GM12874 (cell line): ENCODE measurements around the gene MYEF2.
A peak's percentile ranks its signal among the peaks of the same experiment; 100 is the strongest.

ENCODE experiments used
- TF ChIP-seq, protein P1 (sequence below): IDR thresholded peaks from 2 replicates; pipeline ENCODE4 v1.5.1; 2011; ENCODE audit warnings: low read depth, mild to moderate bottlenecking, control low read depth, low read length, moderate library complexity; ENCODE audit not compliant: insufficient read depth

MYEF2 gene

DNA sequence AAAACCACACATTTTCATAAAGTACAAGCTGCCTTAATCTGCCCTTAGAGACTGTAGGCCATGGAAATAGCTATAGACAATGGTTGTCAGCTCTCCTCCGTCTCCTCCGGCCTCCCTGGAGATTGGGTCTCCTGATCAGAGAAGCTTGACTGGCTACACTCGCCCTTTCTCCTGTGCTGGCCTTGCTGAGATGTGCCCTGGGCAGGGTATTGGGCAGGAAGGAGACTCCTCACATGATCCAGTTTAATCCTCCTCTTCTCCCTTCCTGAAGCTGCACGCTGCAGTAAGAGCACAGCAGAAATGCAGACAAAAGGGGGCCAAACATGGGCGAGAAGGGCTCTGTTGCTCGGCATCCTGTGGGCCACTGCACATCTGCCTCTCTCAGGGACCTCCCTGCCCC is 57.4 kb downstream of the MYEF2 start, which contains the start of gene SLC24A5:
Gene SLC24A5, plus strand, starts transcription at position 246 of the 400 bp plus-strand sequence. Its CDS starts 55 bp downstream, at position 301.
- TF ChIP-seq, protein P1, sequence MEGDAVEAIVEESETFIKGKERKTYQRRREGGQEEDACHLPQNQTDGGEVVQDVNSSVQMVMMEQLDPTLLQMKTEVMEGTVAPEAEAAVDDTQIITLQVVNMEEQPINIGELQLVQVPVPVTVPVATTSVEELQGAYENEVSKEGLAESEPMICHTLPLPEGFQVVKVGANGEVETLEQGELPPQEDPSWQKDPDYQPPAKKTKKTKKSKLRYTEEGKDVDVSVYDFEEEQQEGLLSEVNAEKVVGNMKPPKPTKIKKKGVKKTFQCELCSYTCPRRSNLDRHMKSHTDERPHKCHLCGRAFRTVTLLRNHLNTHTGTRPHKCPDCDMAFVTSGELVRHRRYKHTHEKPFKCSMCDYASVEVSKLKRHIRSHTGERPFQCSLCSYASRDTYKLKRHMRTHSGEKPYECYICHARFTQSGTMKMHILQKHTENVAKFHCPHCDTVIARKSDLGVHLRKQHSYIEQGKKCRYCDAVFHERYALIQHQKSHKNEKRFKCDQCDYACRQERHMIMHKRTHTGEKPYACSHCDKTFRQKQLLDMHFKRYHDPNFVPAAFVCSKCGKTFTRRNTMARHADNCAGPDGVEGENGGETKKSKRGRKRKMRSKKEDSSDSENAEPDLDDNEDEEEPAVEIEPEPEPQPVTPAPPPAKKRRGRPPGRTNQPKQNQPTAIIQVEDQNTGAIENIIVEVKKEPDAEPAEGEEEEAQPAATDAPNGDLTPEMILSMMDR, result no peak

- TF ChIP-seq, protein P1, result no peak
Observed at GRCh38 chr15:48119277-48119676, 58.8 kb downstream of the MYEF2 start.

- TF ChIP-seq, protein P1, result peak; percentile 31; the same call in 1 of the 2 replicates
Observed at GRCh38 chr15:48112242-48112641, 65.9 kb downstream of the MYEF2 start.

DNA sequence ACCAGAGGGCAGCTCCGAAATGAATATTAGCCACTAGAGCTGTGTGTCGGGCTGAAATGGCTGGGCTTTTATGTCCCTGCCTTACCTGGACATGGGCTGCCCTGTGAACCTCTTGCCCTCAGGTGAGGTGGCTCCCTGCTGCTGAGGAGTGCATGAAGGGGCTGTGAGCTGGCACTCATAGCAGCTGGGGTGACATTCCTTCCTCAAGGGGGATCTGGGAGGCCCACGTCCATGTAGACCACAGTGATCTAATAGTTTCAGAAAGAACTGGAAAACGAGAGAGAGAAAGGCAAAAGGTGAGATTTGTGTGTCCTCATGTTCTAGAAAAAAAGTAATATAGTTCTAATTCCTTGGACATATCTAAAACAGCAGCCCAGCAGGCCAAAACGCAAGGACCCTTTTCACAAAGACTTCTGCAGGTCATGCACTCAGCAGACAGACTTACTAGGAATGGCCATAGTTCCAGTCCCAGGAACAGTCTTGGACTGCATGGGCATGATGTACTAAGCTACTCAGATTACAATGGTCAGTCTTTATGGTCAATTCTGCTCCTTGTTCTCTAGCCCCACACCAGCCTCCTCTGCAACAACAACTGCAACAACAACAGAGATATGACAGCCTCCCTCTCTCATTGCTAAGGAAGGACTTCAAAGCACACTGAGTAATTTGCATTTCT is 68.1 kb downstream of the MYEF2 start:
- TF ChIP-seq, protein P1, result no peak

DNA sequence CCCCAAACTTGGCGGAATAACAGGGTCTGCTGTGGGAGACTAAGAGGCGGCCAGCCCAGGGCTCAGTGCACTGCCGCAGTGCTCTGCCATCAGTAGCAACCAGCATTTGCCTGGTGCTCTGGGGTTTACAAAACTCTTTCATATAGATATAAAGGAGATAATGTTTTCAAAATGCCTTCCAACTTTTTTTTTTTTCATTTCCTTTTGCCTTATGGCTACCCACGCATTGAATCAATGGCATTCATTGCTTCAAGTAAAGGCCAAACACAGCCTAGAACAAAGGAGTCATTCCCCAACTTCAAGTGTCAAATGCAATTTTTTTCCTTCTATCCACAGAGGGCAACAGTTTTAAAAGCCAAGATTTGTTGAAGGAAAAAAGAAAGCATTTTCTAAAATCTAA is 68.9 kb downstream of the MYEF2 start:
- TF ChIP-seq, protein P1, result no peak

DNA sequence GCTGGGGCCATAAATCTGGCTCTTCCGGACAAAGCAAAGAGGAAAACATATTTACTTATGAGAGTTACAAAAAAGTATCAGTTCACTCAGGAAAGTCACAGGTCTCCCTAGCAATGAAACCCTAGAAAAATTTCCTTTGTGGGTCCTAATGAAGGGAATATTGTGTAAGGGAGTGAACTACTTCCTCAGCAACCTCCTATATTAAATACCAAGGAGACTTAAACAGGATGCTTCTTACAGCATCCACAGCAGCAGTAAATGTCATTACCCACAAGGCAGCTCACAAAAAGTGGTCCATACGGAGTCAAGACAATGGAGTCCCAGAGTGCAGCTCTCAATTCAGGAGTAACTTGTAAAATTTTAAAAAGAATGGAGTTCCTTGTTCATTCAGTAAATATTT is 72.2 kb downstream of the MYEF2 start:
- TF ChIP-seq, protein P1, result no peak

GRCh38 chr15:48103647-48104046 is 74.4 kb downstream of the MYEF2 start:
- TF ChIP-seq, protein P1, result no peak
